CD4-positive, alpha-beta memory T cell (primary cell): ENCODE measurements around the gene MOB2. TPM values are rescaled to one million over a fixed set of nuclear protein-coding genes. Genes with fewer than 3 reads are reported as not detected.
A peak's percentile ranks its signal among the peaks of the same experiment; 100 is the strongest.

Source experiments
- CTCF ChIA-PET: fragments of 350-600 bp; sonication (Branson Sonifier 250); formaldehyde crosslinking; loops from one replicate; lab custom pipeline; 2021; ENCODE audit warnings: inconsistent platforms; ENCODE audit not compliant: partially characterized antibody; lab: Charles Lee
- POLR2A ChIA-PET: fragments of 350-600 bp; sonication (Branson Sonifier 250); formaldehyde crosslinking; loops from one replicate; lab custom pipeline; 2021; ENCODE audit not compliant: partially characterized antibody; lab: Charles Lee
- DNase-seq, 5 donors: peaks; one replicate each; pipeline versions ENCODE4 v3.0.0 to v3.0.0-alpha.2; 2020 to 2022; ENCODE audit warnings: mixed read lengths in 1 of 5
- H3K27ac ChIP-seq: one replicate; pipeline ENCODE4 v1.7.0; 2013; ENCODE audit warnings: low read depth, low read length
- H3K27me3 ChIP-seq: 2 replicates; pipeline ENCODE4 v1.7.0; 2013; ENCODE audit warnings: mild to moderate bottlenecking, low read length, moderate library complexity; ENCODE audit not compliant: insufficient read depth
- H3K36me3 ChIP-seq: 2 replicates; pipeline ENCODE4 v1.7.0; 2013; ENCODE audit warnings: mild to moderate bottlenecking, low read length, moderate library complexity; ENCODE audit not compliant: insufficient read depth
- H3K4me1 ChIP-seq: 2 replicates; pipeline ENCODE4 v1.7.0; 2013; ENCODE audit warnings: mild to moderate bottlenecking, low read length, moderate library complexity; ENCODE audit not compliant: insufficient read depth
- H3K4me3 ChIP-seq, 2 donors: one replicate each; pipeline ENCODE4 v1.7.0; 2013; ENCODE audit warnings: low read length in 2 of 2, mild to moderate bottlenecking in 1 of 2
- H3K9me3 ChIP-seq, 2 donors: one replicate each; pipeline ENCODE4 v1.7.0; 2013; ENCODE audit warnings: low read length in 2 of 2, control low read depth in 1 of 2; ENCODE audit not compliant: control insufficient read depth in 1 of 2
- H3K27ac Mint-ChIP-seq, 7 donors: one replicate each; pipeline ENCODE4 v1.8.0; 2020 to 2021; ENCODE audit warnings: mixed read lengths in 7 of 7, mild to moderate bottlenecking in 6 of 7, inconsistent platforms in 3 of 7, moderate library complexity in 3 of 7
- H3K27me3 Mint-ChIP-seq, 2 donors: one replicate each; pipeline ENCODE4 v1.8.0; 2020 to 2021; ENCODE audit warnings: mixed read lengths in 2 of 2
- H3K36me3 Mint-ChIP-seq, 2 donors: one replicate each; pipeline ENCODE4 v1.8.0; 2020 to 2021; ENCODE audit warnings: mixed read lengths in 2 of 2, inconsistent platforms in 1 of 2, mild to moderate bottlenecking in 1 of 2
- H3K4me1 Mint-ChIP-seq, 4 donors: one replicate each; pipeline ENCODE4 v1.8.0; 2020 to 2021; ENCODE audit warnings: mixed read lengths in 4 of 4, mild to moderate bottlenecking in 1 of 4
- H3K4me3 Mint-ChIP-seq, 8 donors: one replicate each; pipeline ENCODE4 v1.8.0; 2020 to 2021; ENCODE audit warnings: mixed read lengths in 8 of 8, mild to moderate bottlenecking in 7 of 8, moderate library complexity in 6 of 8, inconsistent platforms in 3 of 8
- H3K9me3 Mint-ChIP-seq, 8 donors: one replicate each; pipeline ENCODE4 v1.8.0; 2020 to 2021; ENCODE audit warnings: mixed read lengths in 8 of 8, mild to moderate bottlenecking in 5 of 8, inconsistent platforms in 3 of 8, moderate library complexity in 1 of 8
- intact Hi-C: fragments of 100-400 bp; cut with micrococcal nuclease; formaldehyde crosslinking; loops from one replicate; pipeline ENCODE4 v1.15.1; 2023
- polyA plus RNA-seq, 2 donors: library from polyadenylated mRNA; unstranded; fragments of 300-500 nt; fragmentation: Illumina TruSeq; gene quantifications; one replicate each; pipeline ENCODE4 v1.2.3, GENCODE V29; 2021
- total RNA-seq, 2 experiments: library from RNA; stranded (reverse); gene quantifications; one replicate each; pipeline ENCODE4 v1.2.3, GENCODE V29; 2021

MOB2 gene
- total and polyA plus RNA-seq, 4 experiments from 2014 or later = 48.8 to 74.1 (median 70.1) TPM

DNA sequence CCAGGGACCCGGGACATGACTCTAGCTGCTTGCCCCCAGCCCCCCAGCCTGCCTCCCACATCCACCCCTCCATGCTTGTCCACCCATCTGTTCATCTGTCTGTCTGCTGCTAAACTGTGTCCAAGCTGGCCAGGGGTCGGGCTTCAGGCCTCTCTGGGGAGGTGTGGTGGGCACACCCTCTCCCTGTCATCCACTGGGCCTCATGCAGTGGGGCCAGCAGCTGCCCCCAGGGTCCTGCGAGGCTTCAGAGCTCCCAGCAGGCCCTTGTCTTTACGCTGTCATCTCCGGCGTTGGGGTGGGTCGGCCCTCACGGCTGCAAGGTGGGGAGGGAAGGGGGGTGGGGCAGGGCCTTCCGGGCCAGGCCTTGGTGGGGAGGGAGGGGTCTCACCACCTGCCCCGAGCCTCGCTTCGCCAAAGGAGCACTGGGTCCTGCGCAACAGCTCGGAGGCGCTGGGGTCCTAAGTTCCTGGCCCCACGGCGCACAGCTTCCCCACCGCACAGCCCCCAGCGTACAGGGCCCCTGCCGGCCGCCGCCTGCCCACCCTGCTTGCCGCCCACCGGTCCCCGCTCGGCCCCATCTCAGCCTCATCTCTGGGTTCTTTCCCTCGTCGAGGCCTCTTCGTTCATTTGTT lies 26.7 kb downstream of the MOB2 start:
- Mint-ChIP-seq H3K27me3 (no peaks in the 10 kb centered on the region), H3K9me3 (no peaks in the 10 kb centered on the region), H3K4me3 (no peak overlapping the region), H3K36me3 (no peaks in the 10 kb centered on the region), H3K27ac (no peak overlapping the region), H3K4me1 (no peaks in the 10 kb centered on the region)
- no peak overlapping the region for H3K4me3 ChIP-seq
- no peaks in the 10 kb centered on the region for H3K4me1 ChIP-seq
- no peaks in the 10 kb centered on the region for H3K9me3 ChIP-seq
- ChIA-PET POLR2A (no interaction called here), CTCF (no interaction called here)
- DNase-seq = no peak
- intact Hi-C loops = no loop called here
- no peaks in the 10 kb centered on the region for H3K27me3 ChIP-seq
- H3K27ac ChIP-seq = no peak overlapping the region
- no peaks in the 10 kb centered on the region for H3K36me3 ChIP-seq

DNA sequence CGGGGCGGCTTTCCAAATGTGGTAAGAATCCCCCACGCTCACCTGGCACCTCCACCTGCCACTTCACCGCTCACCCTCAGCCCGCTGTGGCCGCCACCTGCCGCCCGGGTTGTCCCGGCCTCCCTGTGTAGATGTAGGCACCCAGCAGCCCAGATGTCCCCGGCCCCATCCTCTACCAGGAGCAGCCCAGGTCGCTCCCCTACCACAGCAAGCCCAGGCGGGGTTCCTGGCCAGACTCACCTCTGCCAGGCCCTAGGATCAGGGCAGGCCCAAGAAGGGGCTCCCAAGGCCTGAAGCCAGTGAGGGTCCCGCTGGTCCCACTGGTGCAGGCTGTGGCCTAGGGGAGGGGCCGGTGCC lies 27.4 kb downstream of the MOB2 start:
- POLR2A ChIA-PET = no interaction called here
- intact Hi-C loops = no loop called here
- CTCF ChIA-PET = no interaction called here
- Mint-ChIP-seq H3K27ac (no peak overlapping the region), H3K4me1 (no peaks in the 10 kb centered on the region), H3K9me3 (no peaks in the 10 kb centered on the region), H3K36me3 (no peaks in the 10 kb centered on the region), H3K4me3 (no peak overlapping the region), H3K27me3 (no peaks in the 10 kb centered on the region)
- Histone ChIP-seq H3K27ac (no peak overlapping the region), H3K4me1 (no peaks in the 10 kb centered on the region), H3K27me3 (no peaks in the 10 kb centered on the region), H3K4me3 (no peak overlapping the region), H3K36me3 (no peaks in the 10 kb centered on the region), H3K9me3 (no peaks in the 10 kb centered on the region)
- no peak for DNase-seq

DNA sequence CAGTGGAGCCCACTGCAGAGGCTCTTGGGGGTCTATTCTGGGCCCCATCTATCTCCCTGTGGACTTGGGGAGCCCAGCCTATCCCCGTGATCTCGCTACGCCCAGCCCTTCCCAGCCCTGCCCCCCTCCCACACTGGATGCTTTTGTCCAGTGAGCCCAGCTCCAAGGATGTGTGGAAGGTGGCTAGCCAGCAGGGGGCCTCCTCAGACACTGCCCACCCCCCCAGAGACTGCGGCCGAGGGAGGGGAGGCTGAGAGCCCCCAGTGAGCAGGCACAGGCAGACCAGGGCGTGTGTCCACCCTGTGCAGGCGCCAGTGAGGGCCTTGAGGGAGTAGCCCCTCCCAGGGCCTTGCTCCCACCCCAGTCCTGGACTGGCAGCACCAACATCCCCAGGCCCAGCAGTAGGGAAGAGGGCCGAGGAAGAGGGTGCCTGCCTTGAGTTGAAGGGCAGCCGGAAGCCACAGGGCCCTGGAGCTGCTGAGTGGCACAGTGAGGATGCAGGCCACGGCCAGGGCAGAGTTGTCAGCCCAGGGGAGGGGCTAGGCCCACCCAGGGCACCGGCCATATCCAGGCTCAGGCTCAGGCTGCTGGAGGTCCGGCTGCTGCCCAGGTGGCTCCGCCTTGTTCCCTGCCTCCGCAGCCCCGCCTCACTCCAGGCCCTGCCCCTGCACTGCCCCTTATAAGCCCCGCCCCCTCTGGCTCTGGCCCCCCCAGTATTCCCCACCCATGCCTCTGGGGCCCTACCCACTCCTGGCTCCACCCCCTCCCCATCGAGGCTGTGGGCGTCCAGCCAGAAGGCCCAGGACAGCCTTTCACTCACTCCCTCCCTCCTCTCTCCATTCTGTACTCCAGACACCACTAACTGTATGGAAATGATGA lies 28.0 kb downstream of the MOB2 start:
- H3K4me1 ChIP-seq = no peaks in the 10 kb centered on the region
- no peak for DNase-seq

DNA sequence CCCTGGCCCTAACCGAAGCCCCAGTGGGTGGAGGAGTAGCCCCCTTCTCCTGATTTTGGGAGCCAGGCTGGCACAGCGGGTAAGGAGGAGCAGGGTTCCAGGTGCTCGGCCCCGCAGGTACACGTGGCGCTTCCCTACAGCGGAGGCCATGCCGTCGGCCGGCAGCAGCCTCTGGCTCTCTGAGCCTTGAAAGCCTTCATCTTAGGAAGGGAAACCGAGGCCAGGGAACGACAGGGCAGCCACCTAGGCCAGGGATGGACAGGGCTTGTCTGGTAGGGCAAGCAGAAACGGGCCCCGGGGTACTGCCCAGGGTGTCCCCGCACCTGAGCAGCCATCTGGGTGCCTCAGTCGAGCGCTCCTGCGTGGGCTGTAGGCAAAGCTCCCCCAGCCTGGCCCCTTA lies 28.7 kb downstream of the MOB2 start:
- ChIA-PET POLR2A (no interaction called here), CTCF (no interaction called here)
- intact Hi-C loops = loop anchor here (1.0 kb wide), 1 partner anchor 116 kb away; no protein-coding TSS in a partner anchor
- no peaks in the 10 kb centered on the region for H3K27me3 Mint-ChIP-seq
- Histone ChIP-seq H3K27ac (no peak overlapping the region), H3K4me3 (no peak overlapping the region), H3K9me3 (no peaks in the 10 kb centered on the region), H3K4me1 (no peaks in the 10 kb centered on the region), H3K27me3 (no peaks in the 10 kb centered on the region), H3K36me3 (no peaks in the 10 kb centered on the region)
- no peak for DNase-seq
- H3K9me3 Mint-ChIP-seq = no peaks in the 10 kb centered on the region
- no peak overlapping the region for H3K4me3 Mint-ChIP-seq
- no peaks in the 10 kb centered on the region for H3K4me1 Mint-ChIP-seq
- H3K27ac Mint-ChIP-seq = no peak overlapping the region
- no peaks in the 10 kb centered on the region for H3K36me3 Mint-ChIP-seq

More for the DNA sequence above, 28.0 kb downstream of the MOB2 start:
- POLR2A ChIA-PET = no interaction called here
- H3K27me3 Mint-ChIP-seq = no peaks in the 10 kb centered on the region
- no peaks in the 10 kb centered on the region for H3K9me3 Mint-ChIP-seq
- Histone ChIP-seq H3K27ac (no peak overlapping the region), H3K27me3 (no peaks in the 10 kb centered on the region), H3K36me3 (no peaks in the 10 kb centered on the region), H3K9me3 (no peaks in the 10 kb centered on the region), H3K4me3 (no peak overlapping the region)
- CTCF ChIA-PET = no interaction called here
- intact Hi-C loops = loop anchor here (1.0 kb wide), 1 partner anchor 116 kb away; no protein-coding TSS in a partner anchor
- no peak overlapping the region for H3K4me3 Mint-ChIP-seq
- H3K4me1 Mint-ChIP-seq = no peaks in the 10 kb centered on the region
- H3K36me3 Mint-ChIP-seq = no peaks in the 10 kb centered on the region
- no peak overlapping the region for H3K27ac Mint-ChIP-seq

DNA sequence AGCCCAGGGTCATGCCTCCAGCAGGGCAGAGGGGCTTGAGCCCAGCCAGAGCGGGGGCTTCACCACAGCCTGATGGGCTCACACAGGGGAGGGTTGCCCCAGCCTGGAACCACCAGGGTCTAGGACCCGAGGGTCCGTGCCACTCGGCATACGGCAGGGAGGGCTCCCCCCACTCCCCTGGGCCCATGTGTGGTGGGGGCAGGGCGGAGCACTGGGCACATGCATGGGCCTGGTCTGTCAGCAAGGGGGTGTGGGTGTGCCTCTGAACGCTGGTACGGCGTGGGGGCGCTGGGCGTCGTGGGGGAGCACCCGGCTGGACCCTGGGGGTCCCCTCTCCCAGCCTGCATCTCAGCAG lies 29.3 kb downstream of the MOB2 start:
- POLR2A ChIA-PET = no interaction called here
- H3K27ac ChIP-seq = no peak overlapping the region
- intact Hi-C loops = no loop called here
- H3K36me3 Mint-ChIP-seq = no peaks in the 10 kb centered on the region
- no peaks in the 10 kb centered on the region for H3K4me1 Mint-ChIP-seq
- H3K4me3 ChIP-seq = no peak overlapping the region
- no peak overlapping the region for H3K27ac Mint-ChIP-seq
- H3K4me3 Mint-ChIP-seq = no peak overlapping the region
- H3K36me3 ChIP-seq = no peaks in the 10 kb centered on the region
- no peaks in the 10 kb centered on the region for H3K9me3 Mint-ChIP-seq
- no peak for DNase-seq
- H3K27me3 ChIP-seq = no peaks in the 10 kb centered on the region
- no peaks in the 10 kb centered on the region for H3K9me3 ChIP-seq
- CTCF ChIA-PET = no interaction called here
- no peaks in the 10 kb centered on the region for H3K4me1 ChIP-seq
- H3K27me3 Mint-ChIP-seq = no peaks in the 10 kb centered on the region

DNA sequence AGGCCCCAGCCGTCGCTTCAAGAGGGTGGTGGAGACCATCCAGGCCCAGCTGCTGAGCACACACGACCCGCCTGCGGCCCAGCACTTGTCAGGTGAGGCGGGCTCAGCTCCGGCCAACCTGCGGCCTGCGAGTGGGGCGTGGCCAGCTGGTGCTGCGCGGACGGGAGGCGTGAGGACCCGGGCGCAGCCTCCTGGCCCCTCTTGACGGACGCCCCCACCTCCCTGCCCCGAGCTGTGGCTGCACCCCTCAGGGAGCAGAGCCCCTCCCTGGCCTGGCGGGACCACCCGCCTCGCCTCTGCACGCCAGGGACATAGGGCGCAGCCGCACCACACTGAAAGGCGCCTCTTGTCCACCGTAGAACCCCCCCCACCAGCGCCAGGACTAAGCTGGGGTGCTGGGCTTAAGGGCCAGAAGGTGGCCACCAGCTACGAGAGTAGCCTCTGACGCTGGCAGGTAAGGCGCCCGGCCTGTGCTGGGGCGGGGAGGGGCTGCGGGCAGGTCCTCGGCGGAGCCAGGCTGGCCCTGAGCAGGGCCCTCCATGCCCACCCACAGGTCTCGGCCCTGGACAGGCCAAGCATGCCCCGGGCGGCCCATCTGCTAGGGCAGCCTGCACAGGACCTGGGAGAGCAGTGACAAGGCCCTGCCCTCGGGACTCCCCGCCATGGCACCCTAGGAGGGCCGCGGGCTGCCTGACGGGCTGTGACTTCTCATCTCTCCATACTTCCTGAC lies 29.8 kb downstream of the MOB2 start:
- no peaks in the 10 kb centered on the region for H3K36me3 Mint-ChIP-seq
- intact Hi-C loops = no loop called here
- no peaks in the 10 kb centered on the region for H3K27me3 Mint-ChIP-seq
- H3K4me3 Mint-ChIP-seq = no peak overlapping the region
- POLR2A ChIA-PET = no interaction called here
- Histone ChIP-seq H3K4me3 (no peak overlapping the region), H3K27ac (no peak overlapping the region), H3K27me3 (no peaks in the 10 kb centered on the region), H3K36me3 (no peaks in the 10 kb centered on the region), H3K9me3 (no peaks in the 10 kb centered on the region), H3K4me1 (no peaks in the 10 kb centered on the region)
- H3K9me3 Mint-ChIP-seq = no peaks in the 10 kb centered on the region
- DNase-seq = no peak
- no peaks in the 10 kb centered on the region for H3K4me1 Mint-ChIP-seq
- H3K27ac Mint-ChIP-seq = no peak overlapping the region
- CTCF ChIA-PET = no interaction called here

DNA sequence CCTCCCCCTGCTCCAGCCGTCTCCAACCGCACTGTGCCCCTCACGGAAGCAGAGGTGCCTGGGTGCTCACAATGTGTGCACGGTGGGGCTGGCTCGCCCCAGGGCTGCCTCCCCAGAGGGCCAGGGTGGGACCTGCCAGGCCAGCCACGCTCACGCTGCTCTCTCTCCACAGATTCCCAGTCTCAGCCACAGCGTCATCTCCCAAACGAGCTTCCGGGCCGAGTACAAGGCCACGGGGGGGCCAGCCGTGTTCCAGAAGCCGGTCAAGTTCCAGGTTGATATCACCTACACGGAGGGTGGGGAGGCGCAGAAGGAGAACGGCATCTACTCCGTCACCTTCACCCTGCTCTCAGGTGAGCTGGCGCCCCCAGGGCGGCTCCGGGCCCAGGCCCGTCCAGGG lies 30.4 kb downstream of the MOB2 start:
- Mint-ChIP-seq H3K27ac (peak overlapping the region in 1 of 7 donors; percentile 51), H3K27me3 (no peaks in the 10 kb centered on the region), H3K36me3 (no peaks in the 10 kb centered on the region), H3K4me1 (no peaks in the 10 kb centered on the region), H3K4me3 (no peak overlapping the region), H3K9me3 (no peaks in the 10 kb centered on the region)
- POLR2A ChIA-PET = no interaction called here
- Histone ChIP-seq H3K9me3 (no peaks in the 10 kb centered on the region), H3K4me1 (no peaks in the 10 kb centered on the region), H3K36me3 (no peaks in the 10 kb centered on the region), H3K27ac (no peak overlapping the region), H3K4me3 (no peak overlapping the region), H3K27me3 (no peaks in the 10 kb centered on the region)
- intact Hi-C loops = no loop called here
- CTCF ChIA-PET = no interaction called here
- no peak for DNase-seq
